Measurements from ENCODE around the gene SLC7A6OS.

DNA sequence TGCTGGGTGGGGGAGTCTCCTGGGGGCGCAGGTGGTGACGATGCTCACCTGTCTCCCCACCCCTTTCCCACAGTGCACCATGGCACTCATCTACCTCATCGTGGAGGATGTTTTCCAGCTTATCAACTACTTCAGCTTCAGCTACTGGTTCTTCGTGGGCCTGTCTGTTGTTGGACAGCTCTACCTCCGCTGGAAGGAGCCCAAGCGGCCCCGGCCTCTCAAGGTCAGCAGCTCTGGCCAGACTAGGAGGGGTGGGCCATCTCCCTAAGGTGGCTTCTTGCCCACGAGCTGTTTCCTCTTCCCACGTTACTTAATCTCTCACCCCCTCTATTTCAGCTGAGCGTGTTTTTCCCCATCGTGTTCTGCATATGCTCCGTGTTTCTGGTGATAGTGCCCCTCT lies 14.5 kb downstream of the SLC7A6OS start:
- no peak for TF ChIP-seq CTCF (IDR thresholded peaks at IDR 0.05)
- no peak for TF ChIP-seq POLR2AphosphoS5 (IDR thresholded peaks at IDR 0.05)

All from suprapubic skin (tissue), 3 donors.